Esophagus muscularis mucosa (tissue), 4 donors: ENCODE data around the gene RPL22L1. TPM values are rescaled to one million over a fixed set of nuclear protein-coding genes. Genes with fewer than 3 reads are reported as not detected.
"Not testable (repeated sequence)": the region's sequence is repeated elsewhere in the genome, so short reads cannot be mapped to it uniquely, and the experiment has no call there.

Source experiments
- DNase-seq: peaks from one replicate; pipeline ENCODE4 v3.0.0-alpha.2; 2017; ENCODE audit errors: extremely low spot score
- H3K27ac ChIP-seq, 4 donors: fragments of 200-600 bp; sonication (generic); replicated peaks in 1 of 4; 1 replicate in 3 of 4; 2 replicates in 1 of 4; pipeline ENCODE4 v1.5.1; 2016 to 2019; ENCODE audit warnings: mild to moderate bottlenecking in 1 of 4
- H3K27me3 ChIP-seq, 4 donors: fragments of 200-600 bp; sonication (generic); one replicate each; pipeline versions ENCODE4 v1.5.1 to v1.6.0; 2016 to 2019
- H3K36me3 ChIP-seq, 4 donors: fragments of 200-600 bp; sonication (generic); one replicate each; pipeline ENCODE4 v1.5.1; 2016 to 2019
- H3K4me1 ChIP-seq, 4 donors: fragments of 200-600 bp; sonication (generic); one replicate each; pipeline ENCODE4 v1.5.1; 2016 to 2019
- H3K4me3 ChIP-seq, 4 donors: fragments of 200-600 bp; sonication (generic); 1 replicate in 2 of 4; 2 replicates in 2 of 4; pipeline ENCODE4 v1.5.1; 2016 to 2019; ENCODE audit warnings: mild to moderate bottlenecking in 4 of 4, moderate library complexity in 1 of 4
- H3K9me3 ChIP-seq, 4 donors: fragments of 200-600 bp; sonication (generic); 1 replicate in 3 of 4; 2 replicates in 1 of 4; pipeline ENCODE4 v1.5.1; 2016 to 2019
- CTCF ChIP-seq, 3 experiments: fragments of 200-600 bp in 2 of 3; fragments of 450-650 bp in 1 of 3; sonication (generic) in 2 of 3; IDR thresholded peaks; one replicate each; pipeline ENCODE4 v1.5.1; 2017 to 2019; ENCODE audit warnings: antibody characterized with exemption in 3 of 3, mild to moderate bottlenecking in 2 of 3, moderate library complexity in 1 of 3
- EP300 ChIP-seq: sonication (generic); formaldehyde crosslinking; IDR thresholded peaks from one replicate; pipeline ENCODE4 v1.6.1; 2017; ENCODE audit warnings: antibody characterized with exemption
- POLR2A ChIP-seq: fragments of 450-650 bp; IDR thresholded peaks from one replicate; pipeline ENCODE4 v1.6.1; 2017; ENCODE audit warnings: antibody characterized with exemption, moderate library complexity, mild to moderate bottlenecking, low read depth
- POLR2AphosphoS5 ChIP-seq, 2 donors: sonication (generic); formaldehyde crosslinking; IDR thresholded peaks; one replicate each; pipeline ENCODE4 v1.6.1; 2017; ENCODE audit warnings: antibody characterized with exemption in 2 of 2
- WGBS: methylation state at CpG from one replicate; pipeline ENCODE4 v1.1.5; 2018; 5-methylcytosine and 5-hydroxymethylcytosine counted together
- intact Hi-C: fragments of 100-400 bp; cut with DNase I; formaldehyde crosslinking; loops from one replicate; pipeline ENCODE4 v1.15.1; 2023
- total RNA-seq, 4 donors: library from RNA; depleted of rRNA; stranded (reverse); fragments of >200 nt; gene quantifications; one replicate each; pipeline versions ENCODE4 v1.1.0 to v1.2.1, GENCODE V29; 2016

RPL22L1 gene
- total RNA-seq, 4 donors from 2014 or later = 17.2 to 57.0 (median 37.1) TPM

DNA sequence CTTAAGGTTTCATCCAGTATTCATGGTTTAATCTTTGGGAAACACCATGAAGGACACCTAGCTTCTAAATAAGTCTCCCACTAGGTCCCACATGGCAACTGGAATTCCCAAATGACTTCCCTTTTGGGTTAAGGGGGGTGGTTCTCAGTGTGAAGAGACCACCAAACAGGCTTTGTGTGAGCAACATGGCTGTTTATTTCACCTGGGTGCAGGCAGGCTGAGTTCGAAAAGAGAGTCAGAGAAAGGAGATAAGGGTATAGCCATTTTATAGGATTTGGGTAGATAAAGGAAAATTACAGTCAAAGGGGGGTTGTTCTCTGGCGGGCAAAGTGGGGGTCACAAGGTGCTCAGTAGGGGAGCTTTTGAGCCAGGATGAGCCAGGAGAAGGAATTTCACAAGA, 52.5 kb downstream of the RPL22L1 start:
- not testable (repeated sequence) for H3K27ac ChIP-seq, DNase-seq, H3K4me3 ChIP-seq, H3K4me1 ChIP-seq, H3K9me3 ChIP-seq, H3K36me3 ChIP-seq, H3K27me3 ChIP-seq
- intact Hi-C loops = loop anchor here (10.0 kb wide), 1 partner anchor 503 kb away; no protein-coding TSS in a partner anchor
- 77% methylated on average over 2 of the region's 2 CpGs for WGBS

DNA sequence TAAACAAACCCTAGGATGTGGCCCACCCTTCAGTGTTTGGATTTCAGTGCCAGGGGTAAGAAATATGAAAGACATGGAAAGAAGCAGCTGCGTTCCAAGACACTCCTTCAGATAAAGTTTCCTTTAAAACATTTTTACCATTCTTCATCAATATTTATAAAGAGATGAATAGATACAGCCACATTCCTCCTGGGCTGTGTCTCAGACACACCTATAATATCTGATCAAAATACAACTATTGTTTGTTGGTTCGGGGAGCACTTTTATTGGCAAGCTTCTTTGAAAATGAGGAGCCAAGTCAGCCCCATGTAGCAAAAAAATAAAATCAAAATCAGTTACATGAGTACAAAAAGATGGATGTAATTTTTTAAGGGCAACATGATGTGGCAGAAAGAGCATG, 53.2 kb downstream of the RPL22L1 start:
- Histone ChIP-seq H3K4me1 (peaks cover 0 to 6% (median under 1%) of the 10 kb centered on the region in 4 donors), H3K9me3 (no peaks in the 10 kb centered on the region), H3K27me3 (no peaks in the 10 kb centered on the region), H3K27ac (no peak overlapping the region), H3K36me3 (no peaks in the 10 kb centered on the region), H3K4me3 (no peak overlapping the region)
- TF ChIP-seq POLR2AphosphoS5 (IDR thresholded peaks at IDR 0.05) (no peak), POLR2A (no peak)
- intact Hi-C loops = loop anchor here (10.0 kb wide), 1 partner anchor 502 kb away; no protein-coding TSS in a partner anchor
- WGBS = 81% methylated on average over 2 of the region's 2 CpGs
- DNase-seq = no peak

DNA sequence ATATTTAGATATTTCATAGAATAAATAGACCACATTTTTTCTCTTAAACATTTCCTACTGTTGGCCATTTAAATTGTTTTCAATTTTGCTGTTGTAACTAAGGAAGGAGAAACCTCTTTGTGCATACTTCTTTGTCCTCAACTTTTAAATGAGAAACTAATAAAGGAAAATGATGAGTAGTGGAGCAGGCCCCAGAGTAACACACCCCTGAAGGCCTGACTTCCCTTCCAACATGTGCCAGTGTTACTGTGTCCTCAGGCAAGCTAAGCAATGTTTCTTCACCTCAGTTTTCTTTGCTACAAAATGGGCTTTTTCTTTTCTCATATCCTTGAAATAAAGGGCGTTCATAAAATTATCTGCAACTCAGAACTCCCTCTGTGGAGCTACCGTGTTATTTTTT, 53.7 kb downstream of the RPL22L1 start:
- no peak for DNase-seq
- Histone ChIP-seq H3K4me3 (no peak overlapping the region), H3K36me3 (no peaks in the 10 kb centered on the region), H3K4me1 (peaks cover 0 to 11% (median 3%) of the 10 kb centered on the region in 4 donors), H3K9me3 (no peaks in the 10 kb centered on the region), H3K27ac (no peak overlapping the region), H3K27me3 (no peaks in the 10 kb centered on the region)
- intact Hi-C loops = loop anchor here (10.0 kb wide), 1 partner anchor 502 kb away; no protein-coding TSS in a partner anchor
- TF ChIP-seq POLR2A = no peak
- TF ChIP-seq POLR2AphosphoS5 (IDR thresholded peaks at IDR 0.05) = no peak
- no peak for TF ChIP-seq CTCF (IDR thresholded peaks at IDR 0.05)
- TF ChIP-seq EP300 = no peak
- 89% methylated on average over 2 of the region's 2 CpGs for WGBS

- 86% methylated on average over 3 of the region's 3 CpGs for WGBS
- Histone ChIP-seq H3K27me3 (no peaks in the 10 kb centered on the region), H3K4me1 (peaks cover 0 to 13% (median 4%) of the 10 kb centered on the region in 4 donors), H3K36me3 (no peaks in the 10 kb centered on the region), H3K9me3 (no peaks in the 10 kb centered on the region), H3K27ac (no peak overlapping the region), H3K4me3 (no peak overlapping the region)
- TF ChIP-seq CTCF (IDR thresholded peaks at IDR 0.05) = no peak
- no peak for TF ChIP-seq POLR2A
- no peak for TF ChIP-seq POLR2AphosphoS5 (IDR thresholded peaks at IDR 0.05)
- no peak for TF ChIP-seq EP300
- no peak for DNase-seq
- intact Hi-C loops = loop anchor here (10.0 kb wide), 1 partner anchor 501 kb away; no protein-coding TSS in a partner anchor
Measured at GRCh38 chr3:170815936-170816335, 54.1 kb downstream of the RPL22L1 start.

- no peak overlapping the region for H3K4me3 ChIP-seq
- no peaks in the 10 kb centered on the region for H3K36me3 ChIP-seq
- intact Hi-C loops = loop anchor here (10.0 kb wide), 1 partner anchor 501 kb away; no protein-coding TSS in a partner anchor
- H3K27me3 ChIP-seq = no peaks in the 10 kb centered on the region
- TF ChIP-seq POLR2A (no peak), POLR2AphosphoS5 (IDR thresholded peaks at IDR 0.05) (no peak), EP300 (no peak), CTCF (IDR thresholded peaks at IDR 0.05) (no peak)
- no peak for DNase-seq
- no peaks in the 10 kb centered on the region for H3K9me3 ChIP-seq
- no peak overlapping the region for H3K27ac ChIP-seq
- 42% methylated on average over 8 of the region's 8 CpGs for WGBS
- peaks cover 0 to 13% (median 4%) of the 10 kb centered on the region in 4 donors for H3K4me1 ChIP-seq
Measured at GRCh38 chr3:170815340-170815739, 54.7 kb downstream of the RPL22L1 start.

Other genes starting within 250 kb of the RPL22L1 start
- gene EIF5A2, start 38.4 kb upstream of the RPL22L1 start, total RNA-seq = 10 to 100 TPM in 1 of 4 donors, 1 to 10 TPM in 3; 7.8 to 10.4 (median 7.9) TPM
- gene SLC2A2, start 156.5 kb upstream of the RPL22L1 start, total RNA-seq = not detected